Dermis microvascular lymphatic vessel endothelial cell (primary cell): ENCODE measurements around the gene GYS2. TPM values are rescaled to one million over a fixed set of nuclear protein-coding genes. Genes with fewer than 3 reads are reported as not detected.
"Not testable (repeated sequence)": the region's sequence is repeated elsewhere in the genome, so short reads cannot be mapped to it uniquely, and the experiment has no call there.

Experiments
- DNase-seq, 2 donors: peaks; one replicate each; pipeline versions ENCODE4 v3.0.0 to v3.0.0-alpha.2; 2010; ENCODE audit warnings: low read depth in 2 of 2
- total RNA-seq: library from RNA; depleted of rRNA; stranded (reverse); fragments of >200 nt; gene quantifications from 2 replicates; pipeline ENCODE4 v1.2.1, GENCODE V29; 2014

The GYS2 gene
- total RNA-seq, 1 donor from 2014 or later, result not detected

DNA sequence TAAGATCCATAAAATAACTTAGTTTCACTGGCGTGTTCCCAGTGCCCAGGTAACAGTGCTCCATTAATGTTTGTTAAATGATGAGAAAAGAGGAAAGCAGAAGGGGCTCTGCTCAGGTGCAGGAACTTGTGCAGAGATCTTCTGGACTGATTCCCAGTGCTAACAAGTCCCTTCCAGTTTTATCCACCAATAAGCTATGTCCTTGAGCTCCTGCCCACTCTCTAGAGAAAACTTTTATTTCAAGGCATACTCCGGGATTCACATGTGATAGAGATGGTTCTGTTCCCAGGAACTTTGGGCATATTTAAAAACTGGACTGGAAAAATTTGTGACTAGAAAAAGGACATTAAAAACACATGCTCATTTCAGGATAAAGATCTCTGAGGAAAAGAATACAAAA, 1.9 kb downstream of the GYS2 start:
- DNase-seq, result no peak

DNA sequence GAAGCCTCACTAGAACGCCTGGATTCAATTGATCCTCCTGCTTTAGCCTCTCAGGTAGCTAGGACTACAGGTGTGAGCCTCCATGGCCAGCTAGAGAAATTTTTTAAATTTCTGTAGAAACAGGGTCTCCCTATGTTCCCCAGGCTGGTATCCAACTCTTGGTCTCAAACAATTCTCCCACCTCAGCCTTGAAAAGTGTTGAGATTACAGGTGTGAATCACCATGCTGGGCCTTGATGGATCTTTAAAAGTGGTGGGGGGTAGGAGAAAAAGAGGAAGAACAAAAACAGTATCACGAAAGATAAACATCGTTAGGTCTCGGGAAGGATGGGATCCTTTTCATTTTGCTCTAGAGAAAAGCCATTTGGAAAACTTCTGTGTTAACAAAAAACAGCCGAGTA, 4.5 kb downstream of the GYS2 start:
- DNase-seq, result no peak

DNA sequence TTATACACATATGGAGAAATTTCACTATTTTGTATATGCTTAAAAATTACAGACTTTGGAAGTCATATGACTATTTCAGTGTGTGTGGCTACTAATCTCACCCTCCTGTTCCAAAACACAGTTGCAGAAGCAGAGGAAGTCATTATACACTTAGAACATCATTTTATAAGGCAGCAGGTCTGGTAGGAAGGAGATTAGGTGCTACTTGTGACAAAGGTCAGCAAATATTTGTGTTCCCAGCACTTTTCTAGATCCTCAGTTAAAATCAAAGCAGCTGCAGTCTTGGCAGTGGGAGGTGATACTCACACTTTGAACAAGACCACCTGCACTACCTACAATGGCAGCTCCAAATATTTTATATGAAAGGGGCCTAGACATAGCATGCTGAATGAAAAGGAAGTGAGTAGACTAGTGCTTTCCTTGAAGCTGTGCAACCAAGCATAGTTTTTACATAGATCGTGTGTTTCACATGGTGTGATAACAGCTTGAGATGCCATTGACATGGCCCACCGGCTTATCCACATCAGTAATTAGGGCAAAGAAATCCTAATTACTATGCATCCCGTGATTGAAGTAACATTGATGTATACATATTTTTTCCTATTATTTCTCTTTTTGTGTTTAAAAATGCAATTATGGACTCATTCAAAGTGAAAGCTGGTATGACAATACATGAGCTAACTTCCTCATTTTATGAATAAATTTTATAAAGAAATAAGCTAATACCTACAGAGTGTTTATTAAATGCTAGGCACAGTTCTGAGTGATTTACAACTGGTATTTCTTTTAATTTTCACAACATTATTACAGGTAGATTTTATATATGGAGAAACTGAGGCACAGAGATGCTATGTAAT, 5.3 kb downstream of the GYS2 start:
- DNase-seq, result no peak

DNA sequence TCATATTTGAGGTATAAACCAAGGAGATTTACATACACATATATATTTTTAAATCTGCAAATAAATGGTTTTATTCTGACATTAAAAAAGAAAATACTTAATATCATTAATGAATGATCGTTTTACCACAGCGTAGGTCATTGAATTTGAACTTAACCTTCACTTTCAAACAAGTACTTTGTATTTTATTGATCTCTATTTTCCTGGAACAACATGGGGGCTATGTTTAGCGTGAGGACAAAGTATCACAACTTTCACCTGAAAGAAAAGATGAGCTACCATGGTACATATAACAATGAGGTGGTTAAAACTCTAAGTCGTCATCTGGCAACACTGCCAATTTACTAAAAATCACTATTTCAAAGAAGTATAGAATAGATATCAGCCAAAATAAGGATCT, 6.0 kb downstream of the GYS2 start:
- no peak for DNase-seq

DNA sequence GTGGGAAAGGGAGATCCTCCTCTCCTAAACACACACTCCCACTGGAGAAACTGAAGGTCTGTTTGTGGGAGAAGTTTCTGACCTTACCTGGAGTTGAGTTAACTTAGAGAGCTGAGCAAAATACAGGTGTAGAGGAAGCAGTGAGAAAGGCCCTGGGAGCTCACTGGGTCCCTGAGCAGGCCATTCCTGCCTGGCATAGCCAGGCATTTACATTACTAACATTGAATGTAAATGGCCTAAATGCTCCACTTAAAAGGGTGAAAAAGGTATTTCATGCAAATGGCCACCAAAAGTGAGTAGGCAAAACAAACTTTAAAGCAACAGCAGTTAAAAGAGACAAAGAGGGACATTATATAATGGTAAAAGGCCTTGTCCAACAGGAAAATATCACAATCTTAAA, 9.3 kb downstream of the GYS2 start:
- DNase-seq, result not testable (repeated sequence)

DNA sequence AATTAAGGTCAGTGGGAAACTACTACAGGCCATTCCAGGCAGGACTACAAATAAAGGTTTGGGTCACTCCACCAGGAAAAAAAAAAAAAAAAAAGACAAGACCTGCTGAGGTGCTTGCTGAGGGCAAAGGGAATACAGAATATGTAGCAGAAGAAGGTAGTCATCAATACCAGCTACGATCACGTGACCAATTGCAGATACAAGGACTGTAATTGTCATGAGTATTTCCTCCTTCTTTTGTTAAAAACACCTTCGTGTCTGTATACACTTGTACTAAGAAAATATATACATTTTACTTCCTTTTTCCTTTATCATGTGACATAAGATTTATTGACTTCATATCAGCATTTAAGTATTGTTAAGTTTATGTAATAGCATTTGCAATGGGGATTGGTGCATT, 19.2 kb downstream of the GYS2 start:
- no peak for DNase-seq

DNA sequence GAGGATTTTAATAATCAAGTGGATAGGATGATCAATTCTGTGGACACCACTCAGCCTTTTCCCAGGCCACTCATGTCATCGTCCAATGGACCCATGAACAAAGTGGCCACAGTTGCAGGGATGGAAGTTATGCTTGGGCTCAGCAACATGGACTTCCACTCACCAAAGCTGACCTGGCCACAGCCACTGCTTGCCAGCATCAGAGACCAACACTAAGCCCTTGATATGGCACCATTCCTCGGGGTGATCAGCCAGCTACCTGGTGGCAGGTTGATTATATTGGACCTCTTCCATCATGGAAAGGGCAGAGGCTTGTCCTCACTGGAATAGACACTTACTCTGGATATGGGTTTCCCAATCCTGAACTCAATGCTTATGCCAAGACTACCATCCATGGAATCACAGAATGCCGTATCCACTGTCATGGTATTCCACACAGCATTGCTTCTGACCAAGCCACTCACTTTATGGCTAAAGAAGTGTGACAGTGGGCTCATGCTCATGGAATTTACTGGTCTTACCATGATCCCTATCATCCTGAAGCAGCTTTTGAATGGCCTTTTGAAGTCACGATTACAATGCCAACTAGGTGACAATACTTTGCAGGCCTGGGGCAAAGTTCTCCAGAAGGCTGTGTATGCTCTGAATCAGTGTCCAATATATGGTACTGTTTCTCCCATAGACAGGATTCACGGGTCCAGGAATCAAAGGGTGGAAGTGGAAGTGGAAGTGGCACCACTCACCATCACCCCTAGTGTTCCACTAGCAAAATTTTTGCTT, 20.1 kb downstream of the GYS2 start:
- DNase-seq, result not testable (repeated sequence)

DNA sequence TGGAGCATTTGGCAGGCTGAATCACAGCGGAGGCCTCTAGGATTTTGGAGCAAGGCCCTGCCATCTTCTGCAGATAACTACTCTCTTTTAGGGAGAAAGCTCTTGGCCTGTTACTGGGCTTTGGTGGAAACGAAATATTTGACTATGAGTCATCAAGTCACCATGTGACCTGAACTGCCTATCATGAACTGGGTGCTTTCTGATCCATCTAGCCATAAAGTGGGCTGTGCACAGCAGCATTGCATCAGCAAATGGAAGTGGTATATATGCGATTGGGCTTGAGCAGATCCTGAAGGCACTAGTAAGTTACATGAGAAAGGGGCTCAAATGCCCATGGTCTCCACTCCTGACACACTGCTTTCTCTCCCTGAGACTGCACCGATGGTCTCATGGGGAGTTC, 21.1 kb downstream of the GYS2 start:
- DNase-seq, result no peak

DNA sequence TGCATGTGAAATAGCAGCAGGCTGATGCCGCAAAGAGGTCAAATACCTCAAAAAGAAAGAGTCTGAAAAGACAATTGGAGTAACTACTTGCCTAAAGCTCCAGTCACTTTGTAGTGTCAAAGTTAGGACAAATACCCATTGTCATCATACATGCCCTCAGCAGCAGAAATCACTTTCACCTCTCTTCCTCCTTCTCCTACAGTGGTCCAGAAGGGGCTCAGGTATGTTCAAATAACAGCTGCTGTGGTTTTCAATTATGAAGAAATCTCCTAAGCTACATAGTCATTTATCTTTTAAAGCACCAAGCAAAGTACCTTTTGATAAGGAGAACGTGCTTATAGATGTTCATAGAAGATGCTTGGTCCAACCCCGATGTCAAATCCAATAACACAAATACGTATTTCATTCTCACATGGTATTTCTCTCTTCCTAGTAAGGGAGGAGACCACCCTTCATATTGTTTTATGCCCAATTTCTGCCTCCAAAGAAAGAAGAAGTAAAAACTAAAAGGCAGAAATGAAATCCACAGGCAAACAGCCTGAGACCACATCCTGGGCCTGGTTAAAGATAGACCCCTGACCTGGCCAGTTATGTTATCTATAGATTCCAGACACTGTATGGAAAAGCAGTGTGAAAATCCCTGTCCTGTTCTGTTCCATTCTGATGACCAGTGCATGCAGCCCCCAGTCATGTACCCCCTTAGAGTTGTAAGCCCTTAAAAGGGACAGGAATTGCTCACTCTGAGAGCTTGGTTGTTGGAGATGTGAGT, 23.7 kb downstream of the GYS2 start:
- no peak for DNase-seq

DNA sequence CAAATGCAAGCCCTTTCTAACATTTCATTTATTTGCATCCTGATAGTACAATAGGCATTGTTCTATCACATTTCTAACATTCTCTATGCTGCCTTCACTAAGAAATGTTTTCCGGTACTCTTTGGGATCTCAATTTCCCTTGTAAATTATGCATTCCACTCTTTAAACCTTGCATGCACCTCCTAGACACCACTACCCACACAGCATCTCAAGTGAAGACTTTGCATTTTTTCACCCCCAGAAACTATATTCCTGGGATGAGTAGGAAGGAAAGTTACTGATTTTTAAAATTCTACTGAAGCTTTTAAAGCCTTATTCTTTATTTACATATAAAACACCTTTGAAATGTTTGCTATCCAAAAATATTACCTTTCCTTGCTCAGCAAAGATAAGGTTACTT, 27.1 kb downstream of the GYS2 start:
- no peak for DNase-seq

DNA sequence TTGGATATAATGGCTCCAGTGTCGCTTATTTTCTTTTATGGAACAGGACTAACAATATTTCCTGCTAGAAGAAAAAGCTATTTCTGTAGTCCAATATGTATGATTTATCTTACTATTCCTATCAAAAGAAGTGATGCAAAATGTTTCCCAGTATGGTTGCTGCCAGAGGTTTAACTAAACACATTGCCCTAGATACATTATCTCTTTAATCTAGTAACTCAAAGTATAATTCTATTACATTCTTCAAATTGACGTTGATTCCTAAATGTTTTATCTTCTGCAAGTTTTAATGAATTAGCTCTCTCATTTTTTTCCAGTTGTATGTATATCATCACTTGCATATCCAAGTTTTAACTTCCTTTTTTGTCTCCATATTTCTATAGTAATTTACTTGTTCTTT, 28.2 kb downstream of the GYS2 start:
- DNase-seq, result no peak

DNA sequence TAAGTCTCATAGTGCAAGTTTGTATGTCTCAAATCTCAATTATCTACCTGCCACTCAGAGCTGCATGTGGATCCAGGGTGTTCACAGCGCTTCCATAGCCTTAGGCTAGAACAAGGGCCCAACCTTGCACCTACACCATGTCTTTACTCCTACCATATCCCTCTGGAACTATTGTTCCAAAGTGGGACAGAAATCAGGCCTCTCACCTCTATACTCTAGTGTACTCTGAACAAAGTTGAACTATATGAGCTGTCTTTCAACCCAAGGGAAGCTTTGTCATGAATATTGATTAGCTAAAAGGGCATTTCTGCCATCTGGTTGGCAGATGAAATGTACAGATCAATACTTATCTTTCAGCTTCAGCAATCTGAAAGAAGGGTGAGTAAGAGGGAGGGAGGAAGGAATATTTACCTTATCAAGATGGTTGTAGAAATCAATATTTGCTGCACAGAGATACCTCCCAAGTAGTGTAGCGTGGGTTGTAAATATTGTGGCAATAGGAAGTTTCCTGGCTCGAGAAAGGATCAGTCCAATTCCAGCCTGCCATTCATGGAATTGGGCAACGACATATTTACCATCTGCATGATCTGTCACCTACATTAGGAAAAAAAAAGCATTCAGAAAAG, 30.8 kb downstream of the GYS2 start:
- no peak for DNase-seq

DNA sequence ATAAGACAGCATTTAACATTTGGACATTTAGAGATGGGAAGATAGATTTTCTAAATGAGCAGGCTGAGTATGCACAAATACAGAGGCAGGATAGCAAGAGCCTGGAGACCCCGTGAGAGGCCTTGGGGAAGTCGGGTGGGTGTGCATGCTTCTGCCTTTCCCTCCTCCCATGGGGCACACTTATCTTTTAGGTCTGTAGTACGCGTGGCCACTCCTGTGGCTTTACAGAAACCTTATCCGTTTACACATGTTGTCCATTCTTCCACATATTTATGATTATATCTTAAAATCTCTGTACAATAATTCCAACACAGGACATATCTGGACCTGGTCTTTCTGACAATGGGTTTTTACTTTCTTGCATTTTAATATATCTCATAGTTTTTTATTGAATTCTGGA, 33.6 kb downstream of the GYS2 start:
- DNase-seq, result no peak

DNA sequence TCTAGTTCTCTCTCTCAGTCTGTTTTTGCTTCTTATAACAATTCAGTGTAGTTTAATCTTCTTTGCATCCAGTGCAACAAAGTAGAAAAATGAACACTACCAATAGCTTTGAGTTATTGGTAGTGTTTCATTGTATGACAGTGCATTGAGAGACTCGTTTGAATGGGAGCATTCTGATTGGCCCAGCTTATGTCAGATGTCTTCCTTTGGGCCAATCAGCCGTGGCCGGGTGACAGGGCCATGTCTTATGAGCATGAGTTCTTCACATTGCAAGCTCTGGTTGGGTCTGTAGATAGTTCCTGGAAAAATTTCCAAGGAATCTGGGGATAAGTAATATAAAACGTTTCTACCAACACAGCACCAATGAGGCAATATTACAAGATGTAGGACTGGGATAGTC, 36.5 kb downstream of the GYS2 start:
- DNase-seq, result no peak

DNA sequence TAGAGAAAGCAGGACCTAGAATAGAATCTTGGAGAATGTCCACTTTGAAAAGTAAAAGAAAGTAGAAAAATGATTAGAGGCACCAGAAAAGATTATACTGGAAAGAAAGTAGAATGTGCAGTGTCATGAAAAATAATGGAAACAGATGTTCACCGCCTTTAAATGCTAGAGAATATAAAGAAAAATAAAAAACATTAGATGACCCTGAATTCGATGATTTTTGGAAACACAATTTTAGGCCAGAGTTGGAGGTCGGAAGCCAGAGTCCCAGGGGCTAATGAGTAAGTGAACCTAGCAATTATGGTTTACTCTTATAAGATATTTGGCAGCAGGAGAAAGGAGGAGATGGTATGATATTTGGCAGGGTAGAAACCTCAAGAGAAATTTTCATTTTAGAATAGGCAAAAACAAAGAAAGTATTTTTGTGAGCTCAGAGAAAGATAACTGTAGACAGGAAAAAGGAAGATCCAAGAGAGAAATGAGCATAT, 37.7 kb downstream of the GYS2 start:
- DNase-seq, result no peak

DNA sequence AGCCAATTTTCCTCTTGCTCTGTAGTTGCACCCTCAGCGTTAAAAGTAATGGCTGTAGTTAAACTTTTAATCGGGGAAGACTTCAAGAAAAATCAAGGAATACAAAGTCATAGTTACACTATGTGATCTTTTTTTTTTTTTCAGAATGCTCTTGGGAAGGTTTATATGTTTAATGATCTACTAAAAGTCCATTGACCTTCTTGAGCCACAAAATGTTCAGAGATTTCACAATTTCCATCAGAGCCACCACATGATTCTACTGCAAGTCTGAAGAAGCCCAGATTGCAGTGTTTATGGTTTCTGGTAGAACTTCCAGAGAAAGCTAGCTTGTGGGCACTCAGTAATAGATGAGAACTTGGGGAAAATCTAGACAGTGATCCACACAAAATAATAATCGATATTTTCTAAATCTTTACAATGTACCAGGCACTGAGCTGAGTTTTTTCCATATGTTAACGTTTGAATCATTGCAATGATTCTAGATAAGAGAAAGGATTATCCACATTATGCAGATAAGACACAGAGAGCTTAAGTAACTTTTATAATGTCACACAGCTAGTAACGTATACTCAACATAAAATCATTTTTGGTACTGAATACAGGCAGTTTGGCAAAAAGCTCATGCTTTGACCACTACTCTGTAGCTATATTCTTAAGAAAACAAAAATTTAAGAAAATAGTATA, 38.3 kb downstream of the GYS2 start:
- no peak for DNase-seq

DNA sequence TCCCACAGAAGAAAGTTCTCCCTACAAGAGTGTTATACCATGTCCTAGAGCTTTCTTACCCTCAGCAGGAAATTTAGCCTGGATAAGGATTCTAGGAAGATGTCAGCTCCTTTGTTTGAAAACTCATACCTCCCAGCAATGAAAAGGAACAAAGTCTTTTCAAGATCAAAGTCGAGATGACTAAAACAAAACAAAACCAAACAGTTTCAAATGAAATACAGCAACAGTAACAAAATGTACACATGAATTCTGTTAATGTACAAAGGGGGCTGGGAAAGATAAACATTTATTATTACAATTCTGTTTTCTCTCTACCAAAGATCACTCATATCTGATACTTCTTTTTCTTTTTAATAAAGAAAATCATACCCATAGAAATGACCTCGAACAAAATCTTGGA, 41.8 kb downstream of the GYS2 start:
- DNase-seq, result no peak

DNA sequence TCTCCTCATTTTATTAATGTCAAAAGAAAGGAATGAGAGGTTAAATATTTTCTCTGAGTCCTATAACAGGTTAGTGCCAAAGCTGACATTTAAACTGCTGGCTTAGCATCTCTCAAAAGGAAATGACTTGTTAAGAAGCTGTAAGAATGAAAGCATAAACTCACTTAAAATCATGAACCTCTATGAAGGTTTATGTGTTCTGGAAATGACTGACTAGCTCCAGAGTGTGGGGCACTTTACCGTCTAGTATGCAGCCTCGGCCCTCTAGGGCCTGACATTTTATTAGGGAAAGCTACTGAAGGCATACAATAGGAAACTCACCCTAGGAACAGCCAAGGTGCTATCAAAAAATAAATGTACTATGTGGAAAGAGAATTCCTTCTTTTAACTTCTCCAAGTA, 43.5 kb downstream of the GYS2 start:
- DNase-seq, result peak in 1 of 2 donors; percentile 0

DNA sequence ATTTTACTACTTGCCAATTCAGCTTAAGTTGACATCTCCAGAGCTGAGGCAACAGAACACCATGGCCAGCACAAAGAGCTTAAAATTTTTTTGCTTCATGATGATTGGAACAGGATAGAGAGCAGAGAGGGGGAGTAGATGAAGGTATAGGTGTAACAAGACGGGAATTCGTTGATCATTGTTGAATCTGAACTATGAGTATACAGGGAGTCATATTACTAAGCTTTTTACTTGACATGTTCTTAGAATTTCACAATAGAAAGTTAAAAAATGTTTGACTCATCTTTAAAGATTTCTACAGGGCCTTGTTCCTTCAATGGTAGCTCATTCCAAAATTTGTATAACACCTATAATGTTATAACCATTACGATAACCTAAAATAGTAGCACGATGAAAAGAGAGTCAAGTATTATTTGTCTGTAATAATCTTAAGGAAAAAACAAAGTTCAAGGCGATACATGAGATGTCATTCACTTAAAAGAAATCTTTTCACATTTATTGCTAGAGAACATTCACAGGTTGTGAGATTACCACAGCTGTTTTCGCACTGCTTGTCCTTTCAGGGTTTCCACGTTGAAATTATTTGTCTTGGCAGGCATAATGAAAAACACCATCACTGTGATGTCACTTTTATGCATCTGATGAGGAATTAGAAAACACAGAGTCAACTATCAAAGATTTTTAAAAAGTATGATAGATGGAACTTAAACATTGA, 44.6 kb downstream of the GYS2 start:
- DNase-seq, result peak; percentile 73 to 74

DNA sequence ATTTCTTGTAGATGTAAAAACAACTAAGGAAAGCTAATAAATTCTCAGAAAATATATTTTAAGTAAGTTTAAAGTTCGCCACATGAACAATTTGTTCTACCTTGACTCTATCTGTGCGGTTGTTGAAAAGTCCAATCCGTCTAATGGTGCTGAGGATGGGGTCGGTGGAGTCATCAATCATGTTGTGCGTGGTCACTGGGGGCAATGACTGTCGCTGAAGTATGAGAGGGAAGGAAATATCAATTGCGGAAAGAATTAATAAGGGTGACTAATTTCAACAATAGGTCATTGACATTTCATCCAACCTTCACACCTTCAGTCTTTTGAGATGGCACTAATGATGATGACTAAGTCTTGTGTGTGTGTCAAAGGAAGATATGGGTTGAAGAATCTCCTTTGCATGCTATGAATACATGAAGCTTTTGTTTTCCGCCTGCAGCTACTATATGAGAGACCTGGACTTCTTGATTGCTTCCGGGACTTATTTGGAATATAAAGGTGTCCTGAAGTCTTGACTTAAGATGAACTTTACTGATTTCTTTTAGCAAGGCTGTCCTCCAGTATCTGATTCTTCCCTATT, 46.5 kb downstream of the GYS2 start:
- no peak for DNase-seq
